H9 (cell line): ENCODE measurements around the gene NRXN3. TPM values are rescaled to one million over a fixed set of nuclear protein-coding genes. Genes with fewer than 3 reads are reported as not detected.

Experiments used
- DNase-seq: peaks from one replicate; pipeline ENCODE4 v3.0.0-alpha.2; 2017
- H2AFZ ChIP-seq: one replicate; pipeline ENCODE4 v1.6.1; 2013; ENCODE audit warnings: mild to moderate bottlenecking, low read length, control low read depth, moderate library complexity
- H2AK5ac ChIP-seq: 2 replicates; pipeline ENCODE4 v1.6.1; 2013; ENCODE audit warnings: low read length, control low read depth, mixed read lengths; ENCODE audit not compliant: insufficient read length
- H2BK120ac ChIP-seq: one replicate; pipeline ENCODE4 v1.6.1; 2013; ENCODE audit warnings: low read depth, mild to moderate bottlenecking, low read length, control low read depth, inconsistent platforms; ENCODE audit not compliant: poor library complexity, severe bottlenecking
- H2BK12ac ChIP-seq: 2 replicates; pipeline ENCODE4 v1.6.1; 2013; ENCODE audit warnings: low read length, control low read depth, mixed read lengths, low read depth; ENCODE audit not compliant: insufficient read length
- H2BK15ac ChIP-seq: 2 replicates; pipeline ENCODE4 v1.6.1; 2013; ENCODE audit warnings: low read depth, low read length, control low read depth
- H2BK20ac ChIP-seq: one replicate; pipeline ENCODE4 v1.6.1; 2013; ENCODE audit warnings: low read depth, mild to moderate bottlenecking, low read length, control low read depth, inconsistent platforms; ENCODE audit not compliant: poor library complexity, severe bottlenecking
- H2BK5ac ChIP-seq: 2 replicates; pipeline ENCODE4 v1.6.1; 2013; ENCODE audit warnings: low read length, control low read depth, mixed read lengths; ENCODE audit not compliant: insufficient read length
- H3K14ac ChIP-seq: 2 replicates; pipeline ENCODE4 v1.6.1; 2013; ENCODE audit warnings: low read length, control low read depth; ENCODE audit not compliant: insufficient read depth
- H3K18ac ChIP-seq: 2 replicates; pipeline ENCODE4 v1.6.1; 2013; ENCODE audit warnings: low read depth, mild to moderate bottlenecking, mixed read lengths, low read length, control low read depth; ENCODE audit not compliant: insufficient read length
- H3K23ac ChIP-seq: 2 replicates; pipeline ENCODE4 v1.6.1; 2013; ENCODE audit warnings: low read length, control low read depth, mixed read lengths, low read depth; ENCODE audit not compliant: insufficient read length
- H3K23me2 ChIP-seq: 2 replicates; pipeline ENCODE4 v1.6.1; 2013; ENCODE audit warnings: low read depth, mild to moderate bottlenecking, mixed read lengths, low read length, control low read depth; ENCODE audit not compliant: insufficient read length, poor library complexity, severe bottlenecking
- H3K27ac ChIP-seq: 2 replicates; pipeline ENCODE4 v1.5.1; 2013; ENCODE audit warnings: low read length, control low read depth, mixed read lengths, low read depth; ENCODE audit not compliant: insufficient read length
- H3K27me3 ChIP-seq: 2 replicates; pipeline ENCODE4 v1.6.1; 2013; ENCODE audit warnings: low read length, control low read depth, inconsistent platforms; ENCODE audit not compliant: insufficient read depth
- H3K4ac ChIP-seq: 2 replicates; pipeline ENCODE4 v1.6.1; 2013; ENCODE audit warnings: low read depth, mild to moderate bottlenecking, control low read depth, inconsistent platforms, low read length, moderate library complexity
- H3K4me1 ChIP-seq: 2 replicates; pipeline ENCODE4 v1.6.1; 2013; ENCODE audit warnings: low read length, control low read depth, inconsistent platforms; ENCODE audit not compliant: insufficient read depth
- H3K4me2 ChIP-seq: 2 replicates; pipeline ENCODE4 v1.6.1; 2013; ENCODE audit warnings: low read length, control low read depth, mixed read lengths; ENCODE audit not compliant: insufficient read length, insufficient read depth
- H3K56ac ChIP-seq: 2 replicates; pipeline ENCODE4 v1.6.1; 2013; ENCODE audit warnings: low read depth, mild to moderate bottlenecking, mixed read lengths, low read length, control low read depth; ENCODE audit not compliant: insufficient read length
- H3K79me1 ChIP-seq: 2 replicates; pipeline ENCODE4 v1.6.1; 2013; ENCODE audit warnings: low read depth, mild to moderate bottlenecking, moderate library complexity, low read length, control low read depth, inconsistent platforms; ENCODE audit not compliant: insufficient read depth, poor library complexity, severe bottlenecking
- H3K79me2 ChIP-seq: 2 replicates; pipeline ENCODE4 v1.6.1; 2013; ENCODE audit warnings: low read length, control low read depth, inconsistent platforms; ENCODE audit not compliant: insufficient read depth
- H3K9ac ChIP-seq: 2 replicates; pipeline ENCODE4 v1.6.1; 2013; ENCODE audit warnings: low read length, control low read depth, mixed read lengths; ENCODE audit not compliant: insufficient read length; ENCODE audit errors: extremely low read depth
- H3K9me3 ChIP-seq: one replicate; pipeline ENCODE4 v1.6.1; 2013; ENCODE audit warnings: low read depth, low read length, inconsistent platforms; ENCODE audit not compliant: control insufficient read depth
- H3T11ph ChIP-seq: one replicate; pipeline ENCODE4 v1.6.1; 2013; ENCODE audit warnings: mild to moderate bottlenecking, low read length, control low read depth, inconsistent platforms
- H4K20me1 ChIP-seq: one replicate; pipeline ENCODE4 v1.6.1; 2013; ENCODE audit not compliant: control insufficient read depth, insufficient read length, insufficient read depth
- H4K5ac ChIP-seq: 2 replicates; pipeline ENCODE4 v1.6.1; 2013; ENCODE audit warnings: low read depth, mild to moderate bottlenecking, mixed read lengths, low read length, control low read depth; ENCODE audit not compliant: insufficient read length
- H4K8ac ChIP-seq: replicated peaks from 2 replicates; pipeline ENCODE4 v1.6.1; 2013; ENCODE audit warnings: low read length, control low read depth, mixed read lengths, low read depth; ENCODE audit not compliant: insufficient read length
- H4K91ac ChIP-seq: 2 replicates; pipeline ENCODE4 v1.6.1; 2013; ENCODE audit warnings: low read depth, mild to moderate bottlenecking, moderate library complexity, mixed read lengths, low read length, control low read depth; ENCODE audit not compliant: insufficient read length
- H3K27ac Mint-ChIP-seq, 3 experiments: 2 replicates in 2 of 3; 3 replicates in 1 of 3; pipeline ENCODE4 v1.8.0; 2020 to 2021; ENCODE audit warnings: mixed read lengths in 3 of 3, mild to moderate bottlenecking in 1 of 3, moderate library complexity in 1 of 3
- H3K27me3 Mint-ChIP-seq: 2 replicates; pipeline ENCODE4 v1.8.0; 2021; ENCODE audit warnings: low read depth, mild to moderate bottlenecking, moderate library complexity, mixed read lengths
- H3K36me3 Mint-ChIP-seq, 3 experiments: 2 replicates in 2 of 3; 3 replicates in 1 of 3; pipeline ENCODE4 v1.8.0; 2020 to 2021; ENCODE audit warnings: low read depth in 3 of 3, mixed read lengths in 3 of 3; ENCODE audit not compliant: insufficient read depth in 1 of 3
- H3K4me1 Mint-ChIP-seq, 2 experiments: 2 replicates each; pipeline ENCODE4 v1.8.0; 2020; ENCODE audit warnings: mixed read lengths in 2 of 2
- H3K4me3 Mint-ChIP-seq, 2 experiments: 2 replicates in 1 of 2; 3 replicates in 1 of 2; pipeline ENCODE4 v1.8.0; 2020 to 2021; ENCODE audit warnings: mild to moderate bottlenecking in 2 of 2, mixed read lengths in 2 of 2, moderate library complexity in 1 of 2
- H3K9me3 Mint-ChIP-seq, 2 experiments: 2 replicates in 1 of 2; 3 replicates in 1 of 2; pipeline ENCODE4 v1.8.0; 2020; ENCODE audit warnings: mild to moderate bottlenecking in 2 of 2, mixed read lengths in 2 of 2, moderate library complexity in 1 of 2
- total RNA-seq: library from RNA; stranded (reverse); gene quantifications from 2 replicates; pipeline ENCODE4 v1.2.1, GENCODE V29; 2021
- TF ChIP-seq, protein P1 (sequence below): fragments of 200-600 bp; sonication (generic); conservative IDR thresholded peaks from 3 replicates; pipeline ENCODE4 v1.8.0; 2021; ENCODE audit warnings: antibody characterized with exemption, mild to moderate bottlenecking

NRXN3 gene
- total RNA-seq, 1 experiment from 2014 or later = 1.8 TPM

DNA sequence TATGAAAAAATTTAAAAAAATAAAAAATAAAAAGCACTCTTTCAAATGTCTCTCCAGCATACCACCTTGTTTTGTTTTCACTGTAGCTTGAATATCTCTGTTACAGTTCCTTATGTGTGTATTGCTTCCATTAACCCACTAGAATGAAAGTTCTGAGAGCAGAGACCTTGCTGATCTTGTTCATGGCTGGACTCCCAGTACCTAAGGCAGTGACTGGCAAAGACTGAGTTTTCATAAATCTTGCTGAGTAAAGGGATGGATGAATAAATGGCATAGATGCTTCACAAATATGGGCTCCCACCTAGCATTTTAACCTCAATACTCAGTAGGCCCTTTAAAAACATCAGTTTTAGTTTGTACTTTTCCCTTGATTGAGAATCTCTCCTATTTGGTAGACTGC is 1125.2 kb downstream of the NRXN3 start:
- H3K4ac ChIP-seq = no peak overlapping the region
- no peaks in the 10 kb centered on the region for H4K20me1 ChIP-seq
- H3K79me1 ChIP-seq = no peaks in the 10 kb centered on the region
- H3K18ac ChIP-seq = no peak overlapping the region
- H3K27me3 ChIP-seq = no peaks in the 10 kb centered on the region
- no peaks in the 10 kb centered on the region for H3K79me2 ChIP-seq
- H3K4me1 ChIP-seq = no peaks in the 10 kb centered on the region
- no peaks in the 10 kb centered on the region; the same call in 1 of the 2 replicates for H3K27me3 Mint-ChIP-seq
- no peak overlapping the region for H3K56ac ChIP-seq
- DNase-seq = no peak
- TF ChIP-seq, protein P1, sequence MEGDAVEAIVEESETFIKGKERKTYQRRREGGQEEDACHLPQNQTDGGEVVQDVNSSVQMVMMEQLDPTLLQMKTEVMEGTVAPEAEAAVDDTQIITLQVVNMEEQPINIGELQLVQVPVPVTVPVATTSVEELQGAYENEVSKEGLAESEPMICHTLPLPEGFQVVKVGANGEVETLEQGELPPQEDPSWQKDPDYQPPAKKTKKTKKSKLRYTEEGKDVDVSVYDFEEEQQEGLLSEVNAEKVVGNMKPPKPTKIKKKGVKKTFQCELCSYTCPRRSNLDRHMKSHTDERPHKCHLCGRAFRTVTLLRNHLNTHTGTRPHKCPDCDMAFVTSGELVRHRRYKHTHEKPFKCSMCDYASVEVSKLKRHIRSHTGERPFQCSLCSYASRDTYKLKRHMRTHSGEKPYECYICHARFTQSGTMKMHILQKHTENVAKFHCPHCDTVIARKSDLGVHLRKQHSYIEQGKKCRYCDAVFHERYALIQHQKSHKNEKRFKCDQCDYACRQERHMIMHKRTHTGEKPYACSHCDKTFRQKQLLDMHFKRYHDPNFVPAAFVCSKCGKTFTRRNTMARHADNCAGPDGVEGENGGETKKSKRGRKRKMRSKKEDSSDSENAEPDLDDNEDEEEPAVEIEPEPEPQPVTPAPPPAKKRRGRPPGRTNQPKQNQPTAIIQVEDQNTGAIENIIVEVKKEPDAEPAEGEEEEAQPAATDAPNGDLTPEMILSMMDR = no peak
- H3K27ac ChIP-seq = no peak overlapping the region
- no peak overlapping the region for H2BK120ac ChIP-seq
- H4K5ac ChIP-seq = no peak overlapping the region
- no peaks in the 10 kb centered on the region for H3K36me3 Mint-ChIP-seq
- H4K8ac ChIP-seq = no peak overlapping the region
- H3K4me2 ChIP-seq = no peak overlapping the region
- no peaks in the 10 kb centered on the region for H3K9me3 Mint-ChIP-seq
- peaks cover 26 to 28% of the 10 kb centered on the region in 2 experiments for H3K4me1 Mint-ChIP-seq
- no peak overlapping the region for H3K4me3 Mint-ChIP-seq
- no peak overlapping the region for H2AFZ ChIP-seq
- no peak overlapping the region for H2BK15ac ChIP-seq
- no peak overlapping the region for H2AK5ac ChIP-seq
- no peak overlapping the region for H3K27ac Mint-ChIP-seq
- H2BK12ac ChIP-seq = no peak overlapping the region
- no peaks in the 10 kb centered on the region for H3K23me2 ChIP-seq
- no peak overlapping the region for H3K14ac ChIP-seq
- no peak overlapping the region for H3T11ph ChIP-seq
- no peak overlapping the region for H4K91ac ChIP-seq
- no peak overlapping the region for H3K9ac ChIP-seq
- no peaks in the 10 kb centered on the region for H3K9me3 ChIP-seq
- no peak overlapping the region for H2BK20ac ChIP-seq
- H3K23ac ChIP-seq = no peak overlapping the region
- no peak overlapping the region for H2BK5ac ChIP-seq
